PC-9 (cell line): ENCODE measurements around the gene FOXD1. TPM values are rescaled to one million over a fixed set of nuclear protein-coding genes. Genes with fewer than 3 reads are reported as not detected.

Experiments
- BruUV-seq: library from RNA; stranded (reverse); fragments of 400-500 nt; replicated peaks from 2 replicates; lab custom pipeline; 2021; lab: Mats Ljungman, UMichigan
- CTCF ChIA-PET: fragments of 300-600 bp; sonication (Branson Sonifier 250); formaldehyde crosslinking; loops from one replicate; lab custom pipeline; 2022; ENCODE audit warnings: antibody characterized with exemption; lab: Charles Lee
- POLR2A ChIA-PET: fragments of 300-600 bp; sonication (Branson Sonifier 250); formaldehyde crosslinking; loops from one replicate; lab custom pipeline; 2022; ENCODE audit warnings: antibody characterized with exemption; ENCODE audit not compliant: unreplicated experiment; lab: Charles Lee
- DNase-seq, 2 experiments: peaks; one replicate each; pipeline versions ENCODE4 v3.0.0 to v3.0.0-alpha.2; 2015 to 2022; ENCODE audit warnings: mixed read lengths in 1 of 2
- H2AFZ ChIP-seq: fragments of 200-600 bp; sonication (generic); 2 replicates; pipeline ENCODE4 v1.8.1; 2017; ENCODE audit warnings: antibody characterized with exemption
- H3F3A ChIP-seq: fragments of 200-600 bp; sonication (generic); 2 replicates; pipeline ENCODE4 v1.8.1; 2017; ENCODE audit warnings: antibody characterized with exemption, mild to moderate bottlenecking, low read depth; ENCODE audit not compliant: insufficient read depth
- H3K27ac ChIP-seq: fragments of 200-600 bp; sonication (generic); 2 replicates; pipeline ENCODE4 v1.6.1; 2016; ENCODE audit warnings: mixed run types
- H3K27me3 ChIP-seq: fragments of 200-600 bp; sonication (generic); 2 replicates; pipeline ENCODE4 v1.6.1; 2016; ENCODE audit warnings: low read depth, mixed run types; ENCODE audit not compliant: insufficient read depth
- H3K36me3 ChIP-seq: fragments of 200-600 bp; sonication (generic); 2 replicates; pipeline ENCODE4 v1.6.1; 2016; ENCODE audit warnings: low read depth, mixed run types
- H3K4me1 ChIP-seq: fragments of 200-600 bp; sonication (generic); replicated peaks from 2 replicates; pipeline ENCODE4 v1.6.1; 2016; ENCODE audit warnings: mixed run types; ENCODE audit not compliant: insufficient read depth
- H3K4me2 ChIP-seq: fragments of 200-600 bp; sonication (generic); 2 replicates; pipeline ENCODE4 v1.6.1; 2017; ENCODE audit warnings: mixed run types
- H3K4me3 ChIP-seq: fragments of 200-600 bp; sonication (generic); 2 replicates; pipeline ENCODE4 v1.6.1; 2016; ENCODE audit warnings: mixed run types
- H3K79me2 ChIP-seq: fragments of 200-600 bp; sonication (generic); 2 replicates; pipeline ENCODE4 v1.6.1; 2017; ENCODE audit warnings: low read depth, mixed run types
- H3K9me2 ChIP-seq: fragments of 200-600 bp; sonication (generic); 2 replicates; pipeline ENCODE4 v1.8.1; 2017; ENCODE audit warnings: mild to moderate bottlenecking; ENCODE audit not compliant: insufficient read depth
- H3K9me3 ChIP-seq: fragments of 200-600 bp; sonication (generic); 2 replicates; pipeline ENCODE4 v1.8.1; 2016; ENCODE audit warnings: low read depth; ENCODE audit not compliant: insufficient read depth
- H4K20me1 ChIP-seq: fragments of 200-600 bp; sonication (generic); 2 replicates; pipeline ENCODE4 v1.8.1; 2017; ENCODE audit not compliant: insufficient read depth
- CTCF ChIP-seq: fragments of 200-600 bp; sonication (generic); conservative IDR thresholded peaks from 2 replicates; pipeline ENCODE4 v1.6.1; 2017; ENCODE audit warnings: mixed run types, antibody characterized with exemption, mild to moderate bottlenecking, moderate library complexity
- EZH2 ChIP-seq: fragments of 200-600 bp; sonication (generic); IDR thresholded peaks from 2 replicates; pipeline ENCODE4 v1.8.0; 2017; ENCODE audit warnings: antibody characterized with exemption, low read depth
- intact Hi-C: fragments of 100-400 bp; cut with micrococcal nuclease; formaldehyde crosslinking; loops from one replicate; pipeline ENCODE4 v1.10.0; 2022; ENCODE audit not compliant: unreplicated experiment
- total RNA-seq: library from RNA; stranded (reverse); gene quantifications from 2 replicates; pipeline ENCODE4 v1.2.3, GENCODE V29; 2021

FOXD1 gene
- total RNA-seq, 1 experiment from 2014 or later: 4.1 TPM

GRCh38 chr5:73445665-73446630 is 2.6 kb downstream of the FOXD1 start:
- intact Hi-C loops: loop anchor here (1.0 kb wide), 1 partner anchor 143 kb away; no protein-coding TSS in a partner anchor
- CTCF ChIA-PET: interaction anchor here (0.6 to 1.1 kb wide), 2 partner anchors 52 to 273 kb away, joined by 4 to 7 read pairs; no protein-coding TSS in a partner anchor
- no TSS peak for BruUV-seq
- Histone ChIP-seq H4K20me1 (no peaks in the 10 kb centered on the region), H3K9me2 (no peaks in the 10 kb centered on the region), H3K36me3 (no peaks in the 10 kb centered on the region), H3K4me1 (peaks cover 16% of the 10 kb centered on the region), H3K4me2 (peak overlapping the region; percentile 85), H3K4me3 (peak overlapping the region; percentile 87), H3K9me3 (no peaks in the 10 kb centered on the region), H3F3A (peaks cover 17% of the 10 kb centered on the region; the same call in 1 of the 2 replicates), H3K27ac (peak overlapping the region; percentile 58), H3K27me3 (no peaks in the 10 kb centered on the region), H2AFZ (peak overlapping the region; percentile 80), H3K79me2 (peaks cover 23% of the 10 kb centered on the region)
- POLR2A ChIA-PET: interaction anchor here (0.6 kb wide), 1 partner anchor 216 kb away, joined by 5 read pairs; no protein-coding TSS in a partner anchor
- DNase-seq: no peak
- TF ChIP-seq CTCF (no peak), EZH2 (no peak)

GRCh38 chr5:73444499-73445438 is 3.8 kb downstream of the FOXD1 start:
- Histone ChIP-seq H3K79me2 (peaks cover 23% of the 10 kb centered on the region), H3F3A (peaks cover 9% of the 10 kb centered on the region; the same call in 1 of the 2 replicates), H3K27me3 (no peaks in the 10 kb centered on the region), H2AFZ (no peak overlapping the region), H3K9me3 (no peaks in the 10 kb centered on the region), H3K9me2 (no peaks in the 10 kb centered on the region), H4K20me1 (no peaks in the 10 kb centered on the region), H3K4me3 (peak overlapping the region; percentile 87; the same call in 1 of the 2 replicates), H3K36me3 (no peaks in the 10 kb centered on the region), H3K4me1 (peaks cover 13% of the 10 kb centered on the region), H3K4me2 (peak overlapping the region; percentile 85), H3K27ac (no peak overlapping the region)
- ChIA-PET CTCF (interaction anchor here (0.6 to 1.1 kb wide), 2 partner anchors 53 to 271 kb away, joined by 4 to 7 read pairs; no protein-coding TSS in a partner anchor), POLR2A (interaction anchor here (0.6 kb wide), 1 partner anchor 215 kb away, joined by 5 read pairs; no protein-coding TSS in a partner anchor)
- TF ChIP-seq EZH2 (no peak), CTCF (no peak)
- intact Hi-C loops: no loop called here
- BruUV-seq: no TSS peak
- DNase-seq: no peak
